HepG2 (cell line): ENCODE data around the gene VAC14. TPM values are rescaled to one million over a fixed set of nuclear protein-coding genes. Genes with fewer than 3 reads are reported as not detected.

Experiments
- ARID5B ChIP-seq: IDR thresholded peaks from 2 replicates; pipeline ENCODE4 v1.4.0; 2020; ENCODE audit warnings: mild to moderate bottlenecking, missing genetic modification reagents
- FOXA3 ChIP-seq: IDR thresholded peaks from 2 replicates; pipeline ENCODE4 v1.6.1; 2016; ENCODE audit warnings: missing genetic modification reagents, missing compliant biosample characterization
- HHEX ChIP-seq: IDR thresholded peaks from 2 replicates; pipeline ENCODE4 v1.6.1; 2016; ENCODE audit warnings: control low read depth
- MXD1 ChIP-seq: sonication (generic); formaldehyde crosslinking; IDR thresholded peaks from 2 replicates; pipeline ENCODE4 v1.4.0; 2020; ENCODE audit warnings: mild to moderate bottlenecking, missing genetic modification reagents
- NFE2L1 ChIP-seq: sonication (generic); formaldehyde crosslinking; IDR thresholded peaks from 2 replicates; pipeline ENCODE4 v1.4.0; 2020; ENCODE audit warnings: missing genetic modification reagents, mild to moderate bottlenecking, borderline replicate concordance
- NR2F6 ChIP-seq, 2 experiments: IDR thresholded peaks; 2 replicates each; pipeline ENCODE4 v1.6.1; 2016; ENCODE audit warnings: antibody characterized with exemption in 1 of 2, mild to moderate bottlenecking in 1 of 2
- SNAI1 ChIP-seq: sonication (generic); formaldehyde crosslinking; IDR thresholded peaks from 2 replicates; pipeline ENCODE4 v1.5.0; 2020; ENCODE audit warnings: mild to moderate bottlenecking, missing genetic modification reagents, borderline replicate concordance
- UBTF ChIP-seq: sonication (generic); formaldehyde crosslinking; IDR thresholded peaks from 2 replicates; pipeline ENCODE4 v1.4.0; 2020; ENCODE audit warnings: mild to moderate bottlenecking, missing genetic modification reagents
- ZBTB43 ChIP-seq: sonication (generic); formaldehyde crosslinking; conservative IDR thresholded peaks from 2 replicates; pipeline ENCODE4 v1.4.0; 2020; ENCODE audit warnings: missing genetic modification reagents
- ZC3H4 ChIP-seq: sonication (generic); formaldehyde crosslinking; IDR thresholded peaks from 2 replicates; pipeline ENCODE4 v1.4.0; 2020; ENCODE audit warnings: missing genetic modification reagents, borderline replicate concordance
- ZEB1 ChIP-seq: IDR thresholded peaks from 2 replicates; pipeline ENCODE4 v1.6.1; 2012; ENCODE audit warnings: mild to moderate bottlenecking, low read depth, inconsistent platforms; ENCODE audit not compliant: insufficient replicate concordance
- ZNF17 ChIP-seq: sonication (generic); formaldehyde crosslinking; IDR thresholded peaks from 2 replicates; pipeline ENCODE4 v1.5.0; 2020; ENCODE audit warnings: mild to moderate bottlenecking, missing genetic modification reagents
- ZNF256 ChIP-seq: sonication (generic); formaldehyde crosslinking; conservative IDR thresholded peaks from 2 replicates; pipeline ENCODE4 v1.4.0; 2020; ENCODE audit warnings: missing genetic modification reagents
- ZNF33A ChIP-seq: sonication (generic); formaldehyde crosslinking; IDR thresholded peaks from 2 replicates; pipeline ENCODE4 v1.5.1; 2020; ENCODE audit warnings: missing genetic modification reagents, mild to moderate bottlenecking, moderate library complexity, borderline replicate concordance
- ZNF441 ChIP-seq: sonication (generic); formaldehyde crosslinking; IDR thresholded peaks from 2 replicates; pipeline ENCODE4 v1.7.0; 2021; ENCODE audit warnings: missing genetic modification reagents, borderline replicate concordance
- ZNF556 ChIP-seq: sonication (generic); formaldehyde crosslinking; IDR thresholded peaks from 2 replicates; pipeline ENCODE4 v1.4.0; 2020; ENCODE audit warnings: mild to moderate bottlenecking, missing genetic modification reagents, borderline replicate concordance
- ZNF605 ChIP-seq: sonication (generic); formaldehyde crosslinking; IDR thresholded peaks from 2 replicates; pipeline ENCODE4 v1.8.0; 2022; ENCODE audit warnings: mild to moderate bottlenecking, missing genetic modification reagents
- ZNF740 ChIP-seq: sonication (generic); formaldehyde crosslinking; IDR thresholded peaks from 2 replicates; pipeline ENCODE4 v1.4.0; 2020; ENCODE audit warnings: missing genetic modification reagents
- ZSCAN20 ChIP-seq: sonication (generic); formaldehyde crosslinking; IDR thresholded peaks from 2 replicates; pipeline ENCODE4 v1.4.0; 2020; ENCODE audit warnings: missing genetic modification reagents, mild to moderate bottlenecking, borderline replicate concordance
- polyA plus RNA-seq, 8 experiments: library from polyadenylated mRNA; depleted of rRNA in 3 of 8; stranded (reverse) in 7 of 8; unstranded in 1 of 8; fragments of >200 nt; fragmentation: Illumina TruSeq in 4 of 8; extraction: Trizol in 4 of 8; gene quantifications; 2 replicates each; pipeline versions ENCODE4 v1.2.1 to v1.2.3, GENCODE V29; 2011 to 2016; ENCODE audit warnings: low read depth in 4 of 8, missing spikeins in 1 of 8, mixed read lengths in 1 of 8; ENCODE audit not compliant: insufficient read depth in 1 of 8
- total RNA-seq, 5 experiments: library from RNA; depleted of rRNA; stranded (reverse); fragments of >200 nt; fragmentation: Illumina TruSeq; extraction: Trizol; gene quantifications; 2 replicates each; pipeline ENCODE4 v1.2.3, GENCODE V29; 2016; ENCODE audit warnings: low read depth in 1 of 5

The VAC14 gene
- total and polyA plus RNA-seq, 2 of the 13 experiments (the other 11 are each of a cell fraction or from before 2014, with no cell fraction given): 23.5 to 24.6 TPM

- peak; percentile 26; the same call in 1 of the 2 replicates for TF ChIP-seq ZNF441 (CRISPR knock-in tag)
- TF ChIP-seq HHEX (CRISPR knock-in tag): no peak
- TF ChIP-seq NFE2L1 (CRISPR knock-in tag): no peak
- peak; percentile 80; the same call in 1 of the 2 replicates for TF ChIP-seq ZNF556 (CRISPR knock-in tag)
- peak; percentile 63; the same call in 1 of the 2 replicates for TF ChIP-seq ZNF605 (CRISPR knock-in tag)
- TF ChIP-seq ARID5B (CRISPR knock-in tag): peak; percentile 81
- TF ChIP-seq ZNF33A: no peak
- TF ChIP-seq ZNF17 (CRISPR knock-in tag): no peak
- TF ChIP-seq FOXA3 (CRISPR knock-in tag): peak; percentile 56
- TF ChIP-seq SNAI1 (CRISPR knock-in tag): 0 out of 2 replicates have a peak, but pooled peaks have one; percentile 24
- TF ChIP-seq NR2F6 (IDR thresholded peaks at IDR 0.05): peak; percentile 87
- peak; percentile 91 for TF ChIP-seq NR2F6 (CRISPR knock-in tag; IDR thresholded peaks at IDR 0.05)
- TF ChIP-seq ZC3H4 (CRISPR knock-in tag): 0 out of 2 replicates have a peak, but pooled peaks have one; percentile 31
- peak; percentile 79 for TF ChIP-seq ZEB1
- TF ChIP-seq MXD1 (CRISPR knock-in tag): peak; percentile 86
- TF ChIP-seq ZSCAN20: 0 out of 2 replicates have a peak, but pooled peaks have one; percentile 60
- TF ChIP-seq ZBTB43 (CRISPR knock-in tag): peak; percentile 63; the same call in 1 of the 2 replicates
- TF ChIP-seq ZNF740 (CRISPR knock-in tag): peak; percentile 32; the same call in 1 of the 2 replicates
- TF ChIP-seq ZNF256 (CRISPR knock-in tag): 0 out of 2 replicates have a peak, but pooled peaks have one; percentile 13
- peak; percentile 78 for TF ChIP-seq UBTF (CRISPR knock-in tag)
These were observed 89.5 kb downstream of the VAC14 start (continued) for GRCh38 chr16:70711211-70712031.
